Progenitor cell of endocrine pancreas (in vitro differentiated cells): ENCODE results near the gene ST3GAL2. TPM values are rescaled to one million over a fixed set of nuclear protein-coding genes. Genes with fewer than 3 reads are reported as not detected.

Experiments
- DNase-seq: peaks from one replicate; pipeline ENCODE4 v3.0.0; 2021; ENCODE audit warnings: low spot score; ENCODE audit not compliant: unreplicated experiment
- H3K27ac Mint-ChIP-seq: 2 replicates; pipeline ENCODE4 v1.8.0; 2021; ENCODE audit warnings: mild to moderate bottlenecking, moderate library complexity, mixed read lengths
- H3K27me3 Mint-ChIP-seq: 2 replicates; pipeline ENCODE4 v1.8.0; 2021; ENCODE audit warnings: mixed read lengths
- H3K36me3 Mint-ChIP-seq: 2 replicates; pipeline ENCODE4 v1.8.0; 2022; ENCODE audit warnings: mixed read lengths; ENCODE audit not compliant: insufficient read depth
- H3K4me1 Mint-ChIP-seq: 2 replicates; pipeline ENCODE4 v1.8.0; 2021; ENCODE audit warnings: low read depth, mixed read lengths
- H3K4me3 Mint-ChIP-seq: 2 replicates; pipeline ENCODE4 v1.8.0; 2021; ENCODE audit warnings: low read depth, mild to moderate bottlenecking, moderate library complexity, mixed read lengths
- H3K9me3 Mint-ChIP-seq: 2 replicates; pipeline ENCODE4 v1.8.0; 2021; ENCODE audit warnings: low read depth, mixed read lengths
- CTCF ChIP-seq: fragments of 200-600 bp; sonication (generic); IDR thresholded peaks from one replicate; pipeline ENCODE4 v1.5.0; 2021; ENCODE audit warnings: antibody characterized with exemption, mild to moderate bottlenecking; ENCODE audit not compliant: unreplicated experiment
- total RNA-seq: library from RNA; stranded (reverse); gene quantifications from 2 replicates; pipeline ENCODE4 v1.2.1, GENCODE V29; 2021

The ST3GAL2 gene
- total RNA-seq, 1 donor from 2014 or later, result 37.8 TPM

DNA sequence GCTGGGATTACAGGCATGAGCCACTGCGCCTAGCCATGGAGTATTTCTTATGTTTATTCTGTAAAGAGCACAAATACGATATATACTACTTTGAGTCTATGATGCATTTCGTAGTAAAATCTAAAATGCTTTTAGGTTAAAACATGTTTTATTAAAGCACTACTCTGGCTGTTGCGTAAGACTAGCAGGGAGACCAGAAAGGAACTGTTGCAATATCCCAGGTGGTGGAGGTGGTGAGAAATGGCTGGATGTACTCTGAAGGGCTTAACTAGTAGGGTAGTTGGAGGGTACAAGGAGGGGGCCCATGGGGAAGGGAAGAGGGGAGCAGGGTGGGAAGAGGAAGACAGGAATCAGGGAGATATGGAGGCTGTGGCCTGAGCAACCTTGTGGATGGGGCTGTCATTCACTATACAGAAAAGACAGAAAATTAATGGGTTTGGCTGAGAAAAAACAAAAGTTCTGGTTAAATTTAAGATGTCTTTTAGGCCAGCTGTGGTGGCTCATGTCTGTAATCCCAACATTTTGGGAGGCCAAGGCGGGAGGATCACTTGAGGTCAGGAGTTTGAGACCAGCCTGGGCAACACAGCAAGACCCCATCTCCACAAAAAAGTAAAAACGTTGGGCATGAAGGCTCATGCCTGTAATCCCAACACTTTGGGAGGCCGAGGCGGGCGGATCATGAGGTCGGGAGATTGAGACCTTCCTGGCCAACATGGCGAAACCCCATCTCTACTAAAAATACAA, 35.8 kb downstream of the ST3GAL2 start:
- H3K4me1 Mint-ChIP-seq, result no peaks in the 10 kb centered on the region
- no peak for DNase-seq
- H3K36me3 Mint-ChIP-seq, result peaks cover 8% of the 10 kb centered on the region
- no peaks in the 10 kb centered on the region for H3K27me3 Mint-ChIP-seq
- TF ChIP-seq CTCF, result no peak
- no peak overlapping the region for H3K27ac Mint-ChIP-seq
- no peak overlapping the region for H3K4me3 Mint-ChIP-seq
- no peaks in the 10 kb centered on the region for H3K9me3 Mint-ChIP-seq

DNA sequence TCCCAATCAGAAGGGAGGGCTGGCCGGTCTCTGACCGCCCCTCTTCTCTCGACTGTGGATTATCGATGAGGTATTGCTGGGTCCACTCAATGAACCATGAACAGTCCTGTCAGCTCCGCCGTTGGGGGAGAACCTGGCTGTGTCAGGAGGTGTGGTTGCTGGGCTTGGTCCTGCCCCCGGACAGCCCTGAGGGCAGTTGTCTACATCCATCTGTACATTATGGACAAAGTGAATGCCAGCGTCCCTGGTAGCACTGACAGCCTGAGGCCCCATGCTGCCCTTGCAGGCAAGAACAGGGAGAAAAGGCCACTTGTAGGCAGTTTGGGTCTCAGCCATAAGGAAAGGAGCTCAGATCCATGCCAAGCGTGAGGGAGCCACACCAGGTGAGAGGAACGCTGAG, 38.9 kb downstream of the ST3GAL2 start:
- Mint-ChIP-seq H3K36me3 (peaks cover 5% of the 10 kb centered on the region), H3K4me3 (no peak overlapping the region), H3K4me1 (no peaks in the 10 kb centered on the region), H3K9me3 (no peaks in the 10 kb centered on the region), H3K27ac (no peak overlapping the region), H3K27me3 (no peaks in the 10 kb centered on the region)
- DNase-seq, result no peak
- no peak for TF ChIP-seq CTCF

GRCh38 chr16:70399381-70399780, 39.5 kb downstream of the ST3GAL2 start:
- Mint-ChIP-seq H3K36me3 (peaks cover 5% of the 10 kb centered on the region), H3K9me3 (no peaks in the 10 kb centered on the region), H3K4me1 (no peaks in the 10 kb centered on the region), H3K27ac (no peak overlapping the region), H3K4me3 (no peak overlapping the region), H3K27me3 (no peaks in the 10 kb centered on the region)
- no peak for DNase-seq
- no peak for TF ChIP-seq CTCF

DNA sequence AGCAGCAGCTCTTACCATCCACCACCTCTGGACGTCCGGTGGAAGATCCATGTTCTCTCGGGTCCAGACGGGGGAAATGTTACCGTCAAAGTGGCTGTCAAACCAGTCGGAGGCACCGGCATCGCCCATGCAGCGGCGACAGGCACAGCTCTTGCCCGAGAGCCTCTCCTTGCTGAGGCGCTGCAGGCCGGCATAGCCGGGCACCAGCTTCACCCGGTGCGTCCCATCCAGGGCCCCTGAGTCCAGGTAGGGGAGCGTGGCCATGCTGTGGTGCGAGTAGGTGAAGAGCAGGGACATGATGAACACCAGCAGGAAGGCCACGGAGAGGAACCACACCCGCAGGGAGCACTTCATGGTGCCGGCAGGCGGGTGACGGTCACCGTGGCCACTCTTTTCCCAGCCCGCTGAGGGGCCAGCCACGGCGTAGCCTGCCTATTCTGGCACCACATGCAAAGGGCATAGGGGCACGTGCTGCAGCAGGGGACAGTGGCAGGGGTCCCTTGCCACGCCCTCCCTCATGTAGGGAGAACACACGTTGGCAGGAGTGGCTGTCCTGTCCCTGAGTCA, 40.6 kb downstream of the ST3GAL2 start:
- H3K9me3 Mint-ChIP-seq, result no peaks in the 10 kb centered on the region
- peaks cover 1% of the 10 kb centered on the region for H3K36me3 Mint-ChIP-seq
- no peak overlapping the region for H3K27ac Mint-ChIP-seq
- no peak for TF ChIP-seq CTCF
- no peaks in the 10 kb centered on the region for H3K4me1 Mint-ChIP-seq
- no peaks in the 10 kb centered on the region for H3K27me3 Mint-ChIP-seq
- DNase-seq, result no peak
- H3K4me3 Mint-ChIP-seq, result no peak overlapping the region

GRCh38 chr16:70396246-70396904, 42.5 kb downstream of the ST3GAL2 start:
- no peak overlapping the region for H3K27ac Mint-ChIP-seq
- no peaks in the 10 kb centered on the region for H3K4me1 Mint-ChIP-seq
- DNase-seq, result no peak
- H3K27me3 Mint-ChIP-seq, result no peaks in the 10 kb centered on the region
- no peak for TF ChIP-seq CTCF
- H3K4me3 Mint-ChIP-seq, result no peak overlapping the region
- H3K9me3 Mint-ChIP-seq, result no peaks in the 10 kb centered on the region
- no peaks in the 10 kb centered on the region for H3K36me3 Mint-ChIP-seq
